GM12878 (cell line): ENCODE measurements around the gene CCS. TPM values are rescaled to one million over a fixed set of nuclear protein-coding genes. Genes with fewer than 3 reads are reported as not detected.

Experiments used
- ATAC-seq: fragments of 200-7000 bp; cut with Tn5 transposase; 3 replicates; pipeline ENCODE4 v1.9.1; 2020; ENCODE audit warnings: mild to moderate bottlenecking, moderate library complexity
- BruUV-seq: library from RNA; stranded (reverse); fragments of 400-500 nt; replicated peaks from 2 replicates; lab custom pipeline; 2021; lab: Mats Ljungman, UMichigan
- CTCF ChIA-PET: fragments of 300-600 bp; sonication (Branson Sonifier 250); formaldehyde crosslinking; extraction: SDS; loops from one replicate; lab custom pipeline; 2021; ENCODE audit warnings: inconsistent platforms; lab: Yijun Ruan, JAX
- POLR2A ChIA-PET: fragments of 350-600 bp; formaldehyde crosslinking; extraction: SDS; loops from one replicate; lab custom pipeline; 2021; ENCODE audit warnings: inconsistent platforms; lab: Charles Lee
- RAD21 ChIA-PET: fragments of 300-600 bp; sonication (Branson Sonifier 250); formaldehyde crosslinking; loops from one replicate; lab custom pipeline; 2023; ENCODE audit warnings: antibody characterized with exemption; ENCODE audit not compliant: unreplicated experiment; lab: Charles Lee
- SMC1A ChIA-PET: fragments of 300-600 bp; sonication (Branson Sonifier 250); formaldehyde crosslinking; loops from one replicate; lab custom pipeline; 2023; ENCODE audit not compliant: unreplicated experiment, uncharacterized antibody; lab: Charles Lee
- DNase-seq: peaks from one replicate; pipeline ENCODE4 v3.0.0-alpha.2; 2011; ENCODE audit warnings: low read depth, low spot score
- FAIRE-seq: peaks from 3 replicates; lab custom pipeline; 2011; peaks lifted over from hg19 to GRCh38; lab: Jason Lieb, UNC
- H2AFZ ChIP-seq: 2 replicates; pipeline ENCODE4 v1.6.0; 2011; ENCODE audit warnings: low read depth, low read length, control low read depth; ENCODE audit not compliant: control insufficient read depth
- H3K27ac ChIP-seq: 2 replicates; pipeline ENCODE4 v1.5.1; 2011; ENCODE audit warnings: control low read depth; ENCODE audit not compliant: control insufficient read depth, insufficient read depth
- H3K27me3 ChIP-seq, 2 experiments: replicated peaks in 1 of 2; 2 replicates each; pipeline versions ENCODE4 v1.6.0 to v1.6.1; 2011; ENCODE audit warnings: low read length in 1 of 2; ENCODE audit not compliant: control insufficient read depth in 2 of 2, insufficient read depth in 2 of 2
- H3K36me3 ChIP-seq, 2 experiments: 2 replicates each; pipeline ENCODE4 v1.5.1; 2011; ENCODE audit warnings: low read length in 1 of 2; ENCODE audit not compliant: control insufficient read depth in 2 of 2, insufficient read depth in 2 of 2
- H3K4me1 ChIP-seq: 2 replicates; pipeline ENCODE4 v1.6.1; 2011; ENCODE audit warnings: mild to moderate bottlenecking, low read length, moderate library complexity, mixed read lengths; ENCODE audit not compliant: control insufficient read depth, insufficient read depth
- H3K4me2 ChIP-seq: 2 replicates; pipeline ENCODE4 v1.6.0; 2011; ENCODE audit warnings: control low read depth; ENCODE audit not compliant: control insufficient read depth, insufficient read depth
- H3K4me3 ChIP-seq: fragments of 200-600 bp; sonication (generic); 2 replicates; pipeline ENCODE4 v1.5.1; 2016
- H3K79me2 ChIP-seq: 2 replicates; pipeline ENCODE4 v1.6.0; 2011; ENCODE audit warnings: low read length; ENCODE audit not compliant: control insufficient read depth, insufficient read depth
- H3K9ac ChIP-seq: 2 replicates; pipeline ENCODE4 v1.8.0; 2011; ENCODE audit warnings: low read length, control low read depth, mixed read lengths; ENCODE audit not compliant: control insufficient read depth, insufficient read depth
- H3K9me3 ChIP-seq: replicated peaks from 3 replicates; pipeline ENCODE4 v1.5.1; 2011; ENCODE audit warnings: mild to moderate bottlenecking, low read length; ENCODE audit not compliant: control insufficient read depth, insufficient read depth
- H4K20me1 ChIP-seq: 2 replicates; pipeline ENCODE4 v1.6.0; 2011; ENCODE audit not compliant: control insufficient read depth, insufficient read depth
- BMI1 ChIP-seq: fragments of 450-650 bp; IDR thresholded peaks from 2 replicates; pipeline ENCODE4 v1.6.1; 2016; ENCODE audit warnings: mild to moderate bottlenecking, moderate library complexity, borderline replicate concordance
- CHD1 ChIP-seq: IDR thresholded peaks from 2 replicates; pipeline ENCODE4 v1.6.1; 2012; ENCODE audit warnings: low read depth, low read length, improper control_type of control experiment
- EGR1 ChIP-seq, 2 experiments: IDR thresholded peaks; 1 replicate in 1 of 2; 2 replicates in 1 of 2; pipeline ENCODE4 v1.6.1; 2011 to 2012; ENCODE audit warnings: low read depth in 2 of 2, low read length in 2 of 2, borderline replicate concordance in 1 of 2, mild to moderate bottlenecking in 1 of 2, moderate library complexity in 1 of 2
- HDAC6 ChIP-seq: fragments of 200-600 bp; sonication (generic); IDR thresholded peaks from one replicate; pipeline ENCODE4 v1.8.0; 2017; ENCODE audit warnings: antibody characterized with exemption; ENCODE audit not compliant: unreplicated experiment
- KAT2A ChIP-seq: conservative IDR thresholded peaks from 2 replicates; pipeline ENCODE4 v1.6.1; 2011; ENCODE audit warnings: low read depth, low read length; ENCODE audit not compliant: control insufficient read depth
- MYB ChIP-seq: fragments of 150-350 bp; IDR thresholded peaks from 2 replicates; pipeline ENCODE4 v1.6.1; 2014; ENCODE audit warnings: mild to moderate bottlenecking, low read depth, low read length, borderline replicate concordance
- PAX5 ChIP-seq: IDR thresholded peaks from 2 replicates; pipeline ENCODE4 v1.6.1; 2011; ENCODE audit warnings: low read depth, low read length, borderline replicate concordance
- RCOR1 ChIP-seq: conservative IDR thresholded peaks from 2 replicates; pipeline ENCODE4 v1.6.1; 2012; ENCODE audit warnings: low read depth, low read length, improper control_type of control experiment
- SIX5 ChIP-seq: IDR thresholded peaks from 2 replicates; pipeline ENCODE4 v1.6.1; 2011; ENCODE audit warnings: mild to moderate bottlenecking, low read depth, low read length, moderate library complexity; ENCODE audit not compliant: severe bottlenecking
- SMC3 ChIP-seq: IDR thresholded peaks from 2 replicates; pipeline ENCODE4 v1.6.1; 2011; ENCODE audit warnings: low read length, improper control_type of control experiment, borderline replicate concordance
- YY1 ChIP-seq: IDR thresholded peaks from 2 replicates; pipeline ENCODE4 v1.6.1; 2011; ENCODE audit warnings: low read depth, mild to moderate bottlenecking, low read length
- ZNF207 ChIP-seq: fragments of 450-650 bp; IDR thresholded peaks from 2 replicates; pipeline ENCODE4 v1.6.1; 2014; ENCODE audit warnings: antibody characterized with exemption, mild to moderate bottlenecking, borderline replicate concordance
- ZNF24 ChIP-seq: fragments of 450-650 bp; IDR thresholded peaks from 2 replicates; pipeline ENCODE4 v1.6.1; 2017; ENCODE audit warnings: antibody characterized with exemption, mild to moderate bottlenecking
- ZSCAN29 ChIP-seq: fragments of 450-650 bp; IDR thresholded peaks from 2 replicates; pipeline ENCODE4 v1.6.1; 2017; ENCODE audit warnings: mild to moderate bottlenecking, moderate library complexity
- WGBS: methylation state at CpG from one replicate; pipeline ENCODE4 v1.1.6; 2016; ENCODE audit warnings: low lambda C conversion rate; ENCODE audit not compliant: insufficient replicate concordance, insufficient coverage; ENCODE audit errors: missing lambda C conversion rate; 5-methylcytosine and 5-hydroxymethylcytosine counted together
- in situ Hi-C: fragments of 300-500 bp; cut with MboI; formaldehyde crosslinking; loops from 9 replicates; pipeline ENCODE4 v1.14.3; 2018; ENCODE audit warnings: mixed read lengths
- intact Hi-C: fragments of 100-400 bp; cut with micrococcal nuclease; formaldehyde crosslinking; loops from one replicate; pipeline ENCODE4 v1.14.2; 2022; ENCODE audit not compliant: unreplicated experiment
- polyA plus RNA-seq, 11 experiments: library from polyadenylated mRNA; depleted of rRNA in 4 of 11; unstranded in 6 of 11; stranded (reverse) in 5 of 11; fragments of >200 nt; fragmentation: Nextera tagmentation in 4 of 11; fragmentation: Illumina TruSeq in 1 of 11; extraction: Ambion mirVana in 4 of 11; extraction: Trizol in 1 of 11; gene quantifications; 1 replicate in 1 of 11; 2 replicates in 10 of 11; pipeline versions ENCODE4 v1.2.1 to v1.2.3, GENCODE V29; 2011 to 2016; ENCODE audit warnings: inconsistent platforms in 2 of 11, missing spikeins in 2 of 11, low read depth in 1 of 11
- total RNA-seq, 4 experiments: library from RNA; depleted of rRNA in 3 of 4; stranded (reverse); fragments of >200 nt in 3 of 4; fragmentation: Illumina TruSeq in 1 of 4; extraction: Trizol in 1 of 4; gene quantifications; 2 replicates each; pipeline versions ENCODE4 v1.2.1 to v1.2.3, GENCODE V29; 2013 to 2021
- TF ChIP-seq, protein P1 (sequence below): IDR thresholded peaks from 2 replicates; pipeline ENCODE4 v1.6.1; 2012; ENCODE audit warnings: improper control_type of control experiment, low read depth, low read length; ENCODE audit not compliant: insufficient replicate concordance
- TF ChIP-seq, protein P2 (sequence below): fragments of 450-650 bp; IDR thresholded peaks from 2 replicates; pipeline ENCODE4 v1.6.1; 2017; ENCODE audit warnings: mild to moderate bottlenecking

CCS gene
- total and polyA plus RNA-seq, 10 of the 15 experiments (the other 5 are each of a cell fraction or from before 2014, with no cell fraction given) = 1.5 to 44.2 (median 30.6) TPM

DNA sequence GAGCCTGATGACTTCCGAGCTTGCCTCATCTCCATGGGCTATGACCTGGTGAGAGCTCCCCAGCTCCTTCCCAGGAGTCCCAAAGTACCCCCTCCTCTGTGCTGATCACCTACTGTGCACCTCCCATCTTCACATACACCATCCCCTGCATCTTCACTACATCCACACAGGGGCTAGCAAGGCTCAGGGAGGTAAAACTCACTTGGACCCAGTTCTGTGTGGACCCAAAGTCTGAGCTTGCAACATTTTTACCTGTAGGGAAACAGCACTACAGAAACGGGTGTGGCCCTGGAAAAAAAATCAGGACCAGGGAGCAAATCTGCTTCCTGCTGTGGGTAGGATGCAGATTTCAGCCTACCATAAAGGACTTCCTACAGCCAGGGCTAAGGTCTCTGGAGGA is 30.7 kb upstream of the CCS start:
- H3K79me2 ChIP-seq = no peaks in the 10 kb centered on the region
- no peaks in the 10 kb centered on the region for H3K9me3 ChIP-seq
- 19% methylated on average over 2 of the region's 2 CpGs for WGBS
- H3K9ac ChIP-seq = no peak overlapping the region
- ChIA-PET CTCF (interaction anchor here (0.9 kb wide), 1 partner anchor 17 kb away, joined by 3 read pairs; the partner anchor contains the start of gene ZDHHC24), POLR2A (no interaction called here), SMC1A (no interaction called here), RAD21 (interaction anchor here (1.0 kb wide), 1 partner anchor 116 kb away, joined by 3 read pairs; no protein-coding TSS in a partner anchor)
- no peaks in the 10 kb centered on the region for H4K20me1 ChIP-seq
- BruUV-seq = no TSS peak
- no peak overlapping the region for H3K4me2 ChIP-seq
- no peaks in the 10 kb centered on the region for H3K4me1 ChIP-seq
- ATAC-seq (no peak), FAIRE-seq (no peak), DNase-seq (no peak)
- no peak overlapping the region for H3K27ac ChIP-seq
- TF ChIP-seq PAX5 (no peak), SMC3 (no peak), ZSCAN29 (no peak), HDAC6 (no peak), ZNF207 (no peak), BMI1 (no peak), EGR1 (IDR thresholded peaks at IDR 0.05; ENCODE audit: borderline replicate concordance in 1 of 2, low read depth in 2 of 2, low read length in 2 of 2) (no peak), YY1 (no peak), SIX5 (no peak), ZNF24 (no peak), KAT2A (no peak), MYB (no peak), RCOR1 (no peak), CHD1 (no peak)
- TF ChIP-seq, protein P1, sequence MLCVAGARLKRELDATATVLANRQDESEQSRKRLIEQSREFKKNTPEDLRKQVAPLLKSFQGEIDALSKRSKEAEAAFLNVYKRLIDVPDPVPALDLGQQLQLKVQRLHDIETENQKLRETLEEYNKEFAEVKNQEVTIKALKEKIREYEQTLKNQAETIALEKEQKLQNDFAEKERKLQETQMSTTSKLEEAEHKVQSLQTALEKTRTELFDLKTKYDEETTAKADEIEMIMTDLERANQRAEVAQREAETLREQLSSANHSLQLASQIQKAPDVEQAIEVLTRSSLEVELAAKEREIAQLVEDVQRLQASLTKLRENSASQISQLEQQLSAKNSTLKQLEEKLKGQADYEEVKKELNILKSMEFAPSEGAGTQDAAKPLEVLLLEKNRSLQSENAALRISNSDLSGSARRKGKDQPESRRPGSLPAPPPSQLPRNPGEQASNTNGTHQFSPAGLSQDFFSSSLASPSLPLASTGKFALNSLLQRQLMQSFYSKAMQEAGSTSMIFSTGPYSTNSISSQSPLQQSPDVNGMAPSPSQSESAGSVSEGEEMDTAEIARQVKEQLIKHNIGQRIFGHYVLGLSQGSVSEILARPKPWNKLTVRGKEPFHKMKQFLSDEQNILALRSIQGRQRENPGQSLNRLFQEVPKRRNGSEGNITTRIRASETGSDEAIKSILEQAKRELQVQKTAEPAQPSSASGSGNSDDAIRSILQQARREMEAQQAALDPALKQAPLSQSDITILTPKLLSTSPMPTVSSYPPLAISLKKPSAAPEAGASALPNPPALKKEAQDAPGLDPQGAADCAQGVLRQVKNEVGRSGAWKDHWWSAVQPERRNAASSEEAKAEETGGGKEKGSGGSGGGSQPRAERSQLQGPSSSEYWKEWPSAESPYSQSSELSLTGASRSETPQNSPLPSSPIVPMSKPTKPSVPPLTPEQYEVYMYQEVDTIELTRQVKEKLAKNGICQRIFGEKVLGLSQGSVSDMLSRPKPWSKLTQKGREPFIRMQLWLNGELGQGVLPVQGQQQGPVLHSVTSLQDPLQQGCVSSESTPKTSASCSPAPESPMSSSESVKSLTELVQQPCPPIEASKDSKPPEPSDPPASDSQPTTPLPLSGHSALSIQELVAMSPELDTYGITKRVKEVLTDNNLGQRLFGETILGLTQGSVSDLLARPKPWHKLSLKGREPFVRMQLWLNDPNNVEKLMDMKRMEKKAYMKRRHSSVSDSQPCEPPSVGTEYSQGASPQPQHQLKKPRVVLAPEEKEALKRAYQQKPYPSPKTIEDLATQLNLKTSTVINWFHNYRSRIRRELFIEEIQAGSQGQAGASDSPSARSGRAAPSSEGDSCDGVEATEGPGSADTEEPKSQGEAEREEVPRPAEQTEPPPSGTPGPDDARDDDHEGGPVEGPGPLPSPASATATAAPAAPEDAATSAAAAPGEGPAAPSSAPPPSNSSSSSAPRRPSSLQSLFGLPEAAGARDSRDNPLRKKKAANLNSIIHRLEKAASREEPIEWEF = no peak
- TF ChIP-seq, protein P2, sequence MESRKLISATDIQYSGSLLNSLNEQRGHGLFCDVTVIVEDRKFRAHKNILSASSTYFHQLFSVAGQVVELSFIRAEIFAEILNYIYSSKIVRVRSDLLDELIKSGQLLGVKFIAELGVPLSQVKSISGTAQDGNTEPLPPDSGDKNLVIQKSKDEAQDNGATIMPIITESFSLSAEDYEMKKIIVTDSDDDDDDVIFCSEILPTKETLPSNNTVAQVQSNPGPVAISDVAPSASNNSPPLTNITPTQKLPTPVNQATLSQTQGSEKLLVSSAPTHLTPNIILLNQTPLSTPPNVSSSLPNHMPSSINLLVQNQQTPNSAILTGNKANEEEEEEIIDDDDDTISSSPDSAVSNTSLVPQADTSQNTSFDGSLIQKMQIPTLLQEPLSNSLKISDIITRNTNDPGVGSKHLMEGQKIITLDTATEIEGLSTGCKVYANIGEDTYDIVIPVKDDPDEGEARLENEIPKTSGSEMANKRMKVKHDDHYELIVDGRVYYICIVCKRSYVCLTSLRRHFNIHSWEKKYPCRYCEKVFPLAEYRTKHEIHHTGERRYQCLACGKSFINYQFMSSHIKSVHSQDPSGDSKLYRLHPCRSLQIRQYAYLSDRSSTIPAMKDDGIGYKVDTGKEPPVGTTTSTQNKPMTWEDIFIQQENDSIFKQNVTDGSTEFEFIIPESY = no peak
- in situ Hi-C loops (no loop called here), intact Hi-C loops (no loop called here)
- peaks cover 0 to 1% of the 10 kb centered on the region in 2 experiments; a peak in 2 of 4 replicates for H3K27me3 ChIP-seq
- H2AFZ ChIP-seq = no peak overlapping the region
- no peaks in the 10 kb centered on the region for H3K36me3 ChIP-seq
- H3K4me3 ChIP-seq = no peak overlapping the region
